Ascending aorta (tissue), 2 donors: ENCODE measurements around the gene HFE. TPM values are rescaled to one million over a fixed set of nuclear protein-coding genes. Genes with fewer than 3 reads are reported as not detected.

Experiments used
- DNase-seq, 2 donors: peaks; one replicate each; pipeline ENCODE4 v3.0.0-alpha.2; 2019; ENCODE audit warnings: low spot score in 2 of 2
- H3K27ac ChIP-seq, 2 donors: fragments of 200-600 bp; sonication (generic); one replicate each; pipeline ENCODE4 v1.5.1; 2016 to 2017; ENCODE audit warnings: mild to moderate bottlenecking in 1 of 2
- H3K27me3 ChIP-seq: fragments of 200-600 bp; sonication (generic); one replicate; pipeline ENCODE4 v1.5.1; 2017
- H3K36me3 ChIP-seq, 2 donors: fragments of 200-600 bp; sonication (generic); one replicate each; pipeline ENCODE4 v1.5.1; 2016
- H3K4me1 ChIP-seq, 2 donors: fragments of 200-600 bp; sonication (generic); one replicate each; pipeline ENCODE4 v1.5.1; 2016 to 2017; ENCODE audit warnings: mild to moderate bottlenecking in 1 of 2
- H3K4me3 ChIP-seq, 2 donors: fragments of 200-600 bp; sonication (generic); one replicate each; pipeline ENCODE4 v1.5.1; 2016 to 2017; ENCODE audit warnings: mild to moderate bottlenecking in 1 of 2
- H3K9me3 ChIP-seq, 2 donors: fragments of 200-600 bp; sonication (generic); one replicate each; pipeline ENCODE4 v1.5.1; 2016
- CTCF ChIP-seq, 3 experiments: fragments of 200-600 bp in 2 of 3; fragments of 450-650 bp in 1 of 3; sonication (generic) in 2 of 3; IDR thresholded peaks; one replicate each; pipeline ENCODE4 v1.5.1; 2016 to 2019; ENCODE audit warnings: antibody characterized with exemption in 3 of 3, mild to moderate bottlenecking in 1 of 3, moderate library complexity in 1 of 3
- intact Hi-C: fragments of 100-400 bp; cut with DNase I; formaldehyde crosslinking; loops from one replicate; pipeline ENCODE4 v1.15.1; 2023
- total RNA-seq: library from RNA; depleted of rRNA; stranded (reverse); fragments of >200 nt; gene quantifications from one replicate; pipeline ENCODE4 v1.1.0, GENCODE V29; 2016

The HFE gene
- total RNA-seq, 1 donor from 2014 or later = 2.6 TPM

- H3K27me3 ChIP-seq = no peaks in the 10 kb centered on the region
- H3K4me3 ChIP-seq = peak overlapping the region; percentile 74 to 80
- no peaks in the 10 kb centered on the region for H3K9me3 ChIP-seq
- TF ChIP-seq CTCF (IDR thresholded peaks at IDR 0.05) = no peak
- H3K4me1 ChIP-seq = peaks cover 0 to 7% of the 10 kb centered on the region in 2 donors
- no peaks in the 10 kb centered on the region for H3K36me3 ChIP-seq
- peak overlapping the region; percentile 92 to 94 for H3K27ac ChIP-seq
- intact Hi-C loops = no loop called here
- no peak for DNase-seq
These were observed 33.0 kb upstream of the HFE start for GRCh38 chr6:26053992-26054780.

GRCh38 chr6:26054781-26055718, 32.2 kb upstream of the HFE start:
- DNase-seq = peak; percentile 68 to 96
- Histone ChIP-seq H3K4me3 (peak overlapping the region; percentile 74 to 80), H3K27ac (peak overlapping the region; percentile 92 to 94), H3K36me3 (no peaks in the 10 kb centered on the region), H3K9me3 (no peaks in the 10 kb centered on the region), H3K27me3 (no peaks in the 10 kb centered on the region), H3K4me1 (peaks cover 0 to 7% of the 10 kb centered on the region in 2 donors)
- intact Hi-C loops = loop anchor here (1.0 to 5.0 kb wide), 3 partner anchors 10 to 102 kb away; a partner anchor contains a TSS
- TF ChIP-seq CTCF (IDR thresholded peaks at IDR 0.05) = peak in 2 of 3 experiments; percentile 23 to 36

- H3K27ac ChIP-seq = peak overlapping the region; percentile 92 to 94
- no peaks in the 10 kb centered on the region for H3K36me3 ChIP-seq
- no peaks in the 10 kb centered on the region for H3K9me3 ChIP-seq
- H3K27me3 ChIP-seq = no peaks in the 10 kb centered on the region
- H3K4me1 ChIP-seq = peaks cover 0 to 7% of the 10 kb centered on the region in 2 donors
- TF ChIP-seq CTCF (IDR thresholded peaks at IDR 0.05) = no peak
- peak; percentile 82 to 95 for DNase-seq
- peak overlapping the region; percentile 74 to 80 for H3K4me3 ChIP-seq
- intact Hi-C loops = loop anchor here (1.0 to 5.0 kb wide), 5 partner anchors 11 to 101 kb away; a partner anchor contains a TSS
These were observed 31.3 kb upstream of the HFE start for GRCh38 chr6:26055719-26056582.

- no peak for DNase-seq
- Histone ChIP-seq H3K9me3 (no peaks in the 10 kb centered on the region), H3K27me3 (no peaks in the 10 kb centered on the region), H3K36me3 (no peaks in the 10 kb centered on the region), H3K4me1 (peaks cover 0 to 7% of the 10 kb centered on the region in 2 donors), H3K4me3 (peak overlapping the region; percentile 74 to 80), H3K27ac (peak overlapping the region; percentile 92 to 94)
- TF ChIP-seq CTCF (IDR thresholded peaks at IDR 0.05) = no peak
- intact Hi-C loops = loop anchor here (2.0 to 5.0 kb wide), 3 partner anchors 46 to 101 kb away; a partner anchor contains a TSS
These were observed 30.5 kb upstream of the HFE start for GRCh38 chr6:26056583-26057350.
